HG02938 (cell line): Measurements from ENCODE around the gene LMX1A.

ENCODE experiments used
- ATAC-seq: cut with Tn5 transposase; IDR thresholded peaks from one replicate; pipeline ENCODE4 v1.9.1; 2021; ENCODE audit warnings: mild to moderate bottlenecking, moderate library complexity; ENCODE audit not compliant: unreplicated experiment

The LMX1A gene

GRCh38 chr1:165355977-165356811, at the start of gene LMX1A:
Gene LMX1A, minus strand, starts transcription at chr1:165356715. Its CDS starts 1,156 bp downstream, at chr1:165355559.
- no peak for ATAC-seq

GRCh38 chr1:165403835-165404482, 47.4 kb upstream of the LMX1A start:
- ATAC-seq: peak; percentile 76

GRCh38 chr1:165402517-165403111, 46.1 kb upstream of the LMX1A start:
- ATAC-seq: no peak

- no peak for ATAC-seq
Measured at GRCh38 chr1:165397944-165398343, 41.4 kb upstream of the LMX1A start.

- no peak for ATAC-seq
Measured at GRCh38 chr1:165395901-165396300, 39.4 kb upstream of the LMX1A start.

- no peak for ATAC-seq
Measured at GRCh38 chr1:165395478-165395877, 39.0 kb upstream of the LMX1A start.

- peak; percentile 91 for ATAC-seq
Measured at GRCh38 chr1:165392634-165393571, 36.4 kb upstream of the LMX1A start.

GRCh38 chr1:165389609-165390008, 33.1 kb upstream of the LMX1A start:
- ATAC-seq: no peak

- ATAC-seq: no peak
Measured at GRCh38 chr1:165387961-165388360, 31.4 kb upstream of the LMX1A start.

GRCh38 chr1:165387505-165387904, 31.0 kb upstream of the LMX1A start:
- no peak for ATAC-seq

GRCh38 chr1:165383599-165384405, 27.3 kb upstream of the LMX1A start:
- ATAC-seq: no peak

- ATAC-seq: no peak
Measured at GRCh38 chr1:165383067-165383466, 26.6 kb upstream of the LMX1A start.

GRCh38 chr1:165381745-165382505, 25.4 kb upstream of the LMX1A start:
- ATAC-seq: no peak

GRCh38 chr1:165376811-165377311, 20.3 kb upstream of the LMX1A start:
- ATAC-seq: no peak

GRCh38 chr1:165376041-165376810, 19.7 kb upstream of the LMX1A start:
- ATAC-seq: no peak

- ATAC-seq: no peak
Measured at GRCh38 chr1:165375623-165376022, 19.1 kb upstream of the LMX1A start.

GRCh38 chr1:165371588-165372225, 15.2 kb upstream of the LMX1A start:
- ATAC-seq: no peak
